Effector memory CD8-positive, alpha-beta T cell (primary cell): ENCODE measurements around the gene RAB40B.
"Not testable (repeated sequence)": the region's sequence is repeated elsewhere in the genome, so short reads cannot be mapped to it uniquely, and the experiment has no call there.

ENCODE experiments used
- ATAC-seq: fragments of 150-1000 bp; cut with Tn5 transposase; replicated peaks from 2 replicates; pipeline ENCODE4 v1.10.0; 2021; ENCODE audit warnings: mild to moderate bottlenecking, moderate library complexity
- DNase-seq, 3 experiments: peaks; one replicate each; pipeline ENCODE4 v3.0.0; 2021
- H3K27ac Mint-ChIP-seq, 2 donors: one replicate each; pipeline ENCODE4 v1.8.0; 2022; ENCODE audit warnings: mild to moderate bottlenecking in 2 of 2, mixed read lengths in 2 of 2, moderate library complexity in 2 of 2
- H3K27me3 Mint-ChIP-seq, 2 donors: one replicate each; pipeline ENCODE4 v1.8.0; 2022; ENCODE audit warnings: mixed read lengths in 2 of 2
- H3K36me3 Mint-ChIP-seq: one replicate; pipeline ENCODE4 v1.8.0; 2022; ENCODE audit warnings: mild to moderate bottlenecking, moderate library complexity, mixed read lengths; ENCODE audit not compliant: insufficient read depth
- H3K4me1 Mint-ChIP-seq, 2 donors: one replicate each; pipeline ENCODE4 v1.8.0; 2022; ENCODE audit warnings: low read depth in 2 of 2, mixed read lengths in 2 of 2
- H3K4me3 Mint-ChIP-seq, 2 donors: one replicate each; pipeline ENCODE4 v1.8.0; 2022; ENCODE audit warnings: mild to moderate bottlenecking in 2 of 2, mixed read lengths in 2 of 2, moderate library complexity in 2 of 2
- H3K9me3 Mint-ChIP-seq, 2 donors: one replicate each; pipeline ENCODE4 v1.8.0; 2022; ENCODE audit warnings: mixed read lengths in 2 of 2

Gene RAB40B

DNA sequence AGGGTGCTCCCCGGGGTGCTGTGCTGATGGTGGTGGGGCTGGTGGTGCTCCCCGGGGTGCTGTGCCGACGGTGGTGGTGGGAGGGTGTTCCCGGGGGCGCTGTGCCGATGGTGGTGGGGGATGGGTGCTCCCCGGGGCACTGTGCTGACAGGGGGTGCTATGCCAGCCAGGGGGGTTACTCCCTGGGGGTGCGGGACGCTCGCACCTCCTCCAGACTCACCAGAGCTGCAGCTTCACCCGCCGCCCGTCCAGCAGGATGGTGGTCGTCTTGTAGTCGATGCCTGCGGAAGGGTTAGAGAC is 34.3 kb downstream of the RAB40B start:
- H3K27me3 Mint-ChIP-seq, result no peaks in the 10 kb centered on the region
- H3K27ac Mint-ChIP-seq, result no peak overlapping the region
- DNase-seq, result no peak
- no peaks in the 10 kb centered on the region for H3K9me3 Mint-ChIP-seq
- H3K4me1 Mint-ChIP-seq, result peaks cover 5 to 6% of the 10 kb centered on the region in 2 donors
- H3K4me3 Mint-ChIP-seq, result no peak overlapping the region
- H3K36me3 Mint-ChIP-seq, result no peaks in the 10 kb centered on the region
- no peak for ATAC-seq

DNA sequence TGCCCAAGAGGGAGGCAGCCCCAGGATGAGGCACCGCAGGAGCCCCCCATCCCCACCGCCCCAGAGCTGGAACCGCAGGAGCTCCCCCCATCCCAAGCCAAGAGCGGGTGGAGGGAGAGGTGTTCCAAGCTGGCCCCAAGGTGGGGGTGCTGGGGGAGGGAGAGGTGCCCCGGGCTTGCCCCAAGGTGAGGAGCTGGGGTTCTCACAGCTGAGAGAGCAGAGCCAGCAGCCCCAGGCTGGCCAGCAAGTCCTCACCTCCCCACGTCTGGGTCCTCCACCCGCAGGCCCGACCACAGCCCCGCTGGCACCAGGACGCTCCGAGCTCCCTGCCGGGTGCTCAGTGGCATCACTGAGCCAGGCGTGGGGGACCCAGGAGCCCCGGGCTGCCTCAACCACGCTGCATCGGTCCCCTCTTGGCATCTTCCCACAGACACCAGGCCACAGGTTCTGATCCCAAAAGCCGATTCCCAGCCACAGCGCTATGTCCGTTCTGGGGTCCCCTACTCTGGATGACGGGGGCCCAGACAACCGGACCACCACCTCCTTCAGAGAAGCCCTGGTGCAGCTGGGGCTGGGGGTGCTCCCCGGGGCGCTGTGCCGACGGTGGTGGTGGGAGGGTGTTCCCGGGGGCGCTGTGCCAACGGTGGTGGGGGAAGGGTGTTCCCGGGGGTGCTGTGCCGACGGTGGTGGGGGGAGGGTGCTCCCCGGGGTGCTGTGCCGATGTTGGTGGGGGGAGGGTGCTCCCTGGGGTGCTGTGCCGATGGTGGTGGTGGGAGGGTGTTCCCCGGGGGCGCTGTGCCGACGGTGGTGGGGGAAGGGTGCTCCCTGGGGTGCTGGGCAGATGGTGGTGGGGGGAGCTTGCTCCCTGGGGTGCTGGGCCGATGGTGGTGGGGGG is 34.9 kb downstream of the RAB40B start:
- H3K27ac Mint-ChIP-seq, result no peak overlapping the region
- H3K9me3 Mint-ChIP-seq, result no peaks in the 10 kb centered on the region
- ATAC-seq (no peak), DNase-seq (no peak)
- peaks cover 3 to 4% of the 10 kb centered on the region in 2 donors for H3K4me1 Mint-ChIP-seq
- H3K36me3 Mint-ChIP-seq, result no peaks in the 10 kb centered on the region
- H3K4me3 Mint-ChIP-seq, result no peak overlapping the region
- H3K27me3 Mint-ChIP-seq, result no peaks in the 10 kb centered on the region

DNA sequence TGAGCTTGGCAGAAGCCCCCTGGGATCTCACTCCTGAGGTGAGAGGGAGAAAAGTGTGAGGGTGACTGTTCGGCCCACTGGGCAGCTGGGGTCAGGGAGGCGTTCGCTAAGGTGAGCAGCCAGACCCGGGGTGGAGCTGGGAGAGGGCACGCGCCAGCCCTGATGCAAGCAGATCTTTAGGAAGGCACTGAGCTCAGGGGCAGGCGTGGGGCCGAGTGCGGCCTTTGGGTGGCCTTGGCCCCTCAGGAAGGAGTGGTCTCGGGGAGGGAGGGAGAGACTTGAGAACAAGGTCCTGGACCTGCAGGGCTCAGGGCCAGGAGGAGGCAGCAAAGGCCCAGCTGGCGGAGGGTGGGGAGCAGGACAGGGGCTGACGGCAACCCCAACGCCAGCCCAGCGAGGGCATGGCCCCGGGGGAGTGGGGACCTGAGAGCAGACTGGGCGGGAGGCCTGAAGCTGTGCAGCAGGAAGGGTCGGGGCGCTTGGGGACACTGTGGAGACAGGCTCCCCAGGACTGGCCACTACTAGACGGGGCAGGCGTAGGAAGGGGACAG is 35.7 kb downstream of the RAB40B start:
- no peaks in the 10 kb centered on the region for H3K27me3 Mint-ChIP-seq

DNA sequence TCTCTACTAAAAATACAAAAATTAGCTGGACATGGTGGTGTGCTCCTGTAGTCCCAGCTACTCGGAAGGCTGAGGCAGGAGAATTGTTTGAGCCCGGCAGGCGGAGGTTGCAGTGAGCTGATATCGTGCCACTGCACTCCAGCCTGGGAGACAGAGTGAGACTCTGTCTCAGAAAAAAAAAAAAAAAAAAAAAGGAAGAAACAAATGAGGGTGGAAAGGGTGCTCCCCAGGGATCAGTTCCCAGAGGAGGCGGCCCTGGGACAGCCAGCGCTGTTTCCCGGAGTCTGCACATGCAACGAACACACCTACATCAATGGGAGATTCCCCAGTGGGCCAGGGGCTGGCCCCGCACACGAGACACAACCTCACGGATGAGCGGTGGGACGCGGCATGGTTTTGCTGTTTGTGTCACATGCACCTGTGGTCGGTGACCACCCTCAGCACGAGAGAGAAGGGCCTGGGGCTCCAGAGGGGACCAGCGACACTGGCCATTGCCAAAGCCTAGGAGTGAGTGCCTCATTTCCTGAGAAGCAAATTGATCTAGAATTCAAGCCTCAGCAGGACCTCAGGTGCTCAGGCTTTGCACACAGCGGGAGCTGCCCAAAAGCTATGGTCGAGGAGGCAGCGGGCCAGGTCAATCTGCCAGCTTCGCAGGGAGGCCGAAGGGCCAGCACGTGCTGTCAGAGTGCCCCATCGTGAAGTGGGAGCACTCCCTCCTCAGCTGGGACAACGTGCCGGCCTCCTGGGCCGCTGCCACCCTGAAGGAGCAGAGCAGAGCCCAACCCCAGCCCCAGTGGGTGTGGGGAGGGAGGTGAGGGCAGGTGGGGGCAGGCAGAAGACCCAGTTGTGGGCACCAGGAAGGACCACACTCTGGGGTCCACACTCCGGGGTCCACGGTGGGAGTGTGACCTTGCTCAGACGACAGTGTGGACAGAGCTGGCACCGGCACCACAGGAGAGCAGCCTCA is 36.5 kb downstream of the RAB40B start:
- no peak for ATAC-seq
- DNase-seq, result no peak
- H3K4me1 Mint-ChIP-seq, result no peaks in the 10 kb centered on the region
- no peaks in the 10 kb centered on the region for H3K27me3 Mint-ChIP-seq
- no peak overlapping the region for H3K4me3 Mint-ChIP-seq
- no peaks in the 10 kb centered on the region for H3K9me3 Mint-ChIP-seq
- no peaks in the 10 kb centered on the region for H3K36me3 Mint-ChIP-seq
- no peak overlapping the region for H3K27ac Mint-ChIP-seq

More for the DNA sequence above, 35.7 kb downstream of the RAB40B start:
- no peak for ATAC-seq
- Mint-ChIP-seq H3K4me3 (no peak overlapping the region), H3K36me3 (no peaks in the 10 kb centered on the region), H3K9me3 (no peaks in the 10 kb centered on the region), H3K27ac (no peak overlapping the region), H3K4me1 (no peaks in the 10 kb centered on the region)
- no peak for DNase-seq

DNA sequence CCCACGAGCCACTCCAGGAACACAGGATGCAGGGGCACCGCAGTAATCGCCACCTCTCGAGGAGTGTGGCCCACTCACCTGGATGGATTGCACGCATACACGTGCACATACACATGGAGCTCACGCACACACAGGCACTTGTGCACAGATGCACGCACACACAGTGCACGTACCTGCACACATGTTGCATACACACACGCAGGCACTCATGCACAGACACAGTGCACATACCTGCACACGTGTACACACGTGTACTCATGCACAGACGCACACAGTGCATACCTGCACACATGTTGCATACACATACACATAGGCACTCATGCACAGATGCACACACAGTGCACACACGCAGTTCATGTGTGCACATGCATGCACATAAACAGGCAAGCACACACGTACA is 38.6 kb downstream of the RAB40B start:
- Mint-ChIP-seq H3K36me3 (no peaks in the 10 kb centered on the region), H3K9me3 (no peaks in the 10 kb centered on the region), H3K27me3 (no peaks in the 10 kb centered on the region), H3K4me1 (no peaks in the 10 kb centered on the region), H3K27ac (no peak overlapping the region), H3K4me3 (no peak overlapping the region)
- DNase-seq, result no peak
- ATAC-seq, result no peak

DNA sequence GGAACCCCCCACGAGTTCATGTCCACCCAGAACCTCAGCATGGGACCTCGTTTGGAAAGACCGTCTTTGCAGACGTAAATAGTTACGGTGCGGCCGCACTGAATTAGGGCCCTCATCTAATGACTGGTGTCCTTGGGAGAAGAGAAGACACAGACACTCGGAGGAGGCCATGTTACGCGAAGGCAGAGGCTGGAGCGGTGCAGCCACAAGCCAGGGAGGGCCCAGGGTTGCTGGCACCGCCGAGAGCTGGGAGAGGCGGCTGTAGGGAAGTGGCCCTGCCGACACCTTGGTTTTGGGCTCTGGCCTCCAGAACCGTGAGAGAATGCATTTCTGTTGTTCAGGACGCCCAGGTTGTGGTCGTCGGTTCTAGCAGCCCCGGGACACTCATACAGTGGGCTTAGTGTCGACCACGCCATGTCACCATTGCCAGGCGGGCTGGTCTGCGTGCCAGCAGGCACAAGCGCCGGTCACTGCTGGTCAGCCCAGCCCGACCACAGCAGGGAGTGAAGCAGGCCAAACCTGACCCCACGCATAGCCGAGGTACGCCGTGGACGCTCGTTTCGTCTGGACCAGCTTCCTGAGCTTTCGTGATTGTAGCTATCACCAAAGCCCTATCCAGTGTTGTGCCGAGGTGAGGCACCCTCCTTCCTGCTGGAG is 39.6 kb downstream of the RAB40B start:
- Mint-ChIP-seq H3K9me3 (no peaks in the 10 kb centered on the region), H3K4me3 (no peak overlapping the region), H3K4me1 (no peaks in the 10 kb centered on the region), H3K36me3 (no peaks in the 10 kb centered on the region), H3K27ac (no peak overlapping the region), H3K27me3 (no peaks in the 10 kb centered on the region)
- ATAC-seq (no peak), DNase-seq (no peak)

DNA sequence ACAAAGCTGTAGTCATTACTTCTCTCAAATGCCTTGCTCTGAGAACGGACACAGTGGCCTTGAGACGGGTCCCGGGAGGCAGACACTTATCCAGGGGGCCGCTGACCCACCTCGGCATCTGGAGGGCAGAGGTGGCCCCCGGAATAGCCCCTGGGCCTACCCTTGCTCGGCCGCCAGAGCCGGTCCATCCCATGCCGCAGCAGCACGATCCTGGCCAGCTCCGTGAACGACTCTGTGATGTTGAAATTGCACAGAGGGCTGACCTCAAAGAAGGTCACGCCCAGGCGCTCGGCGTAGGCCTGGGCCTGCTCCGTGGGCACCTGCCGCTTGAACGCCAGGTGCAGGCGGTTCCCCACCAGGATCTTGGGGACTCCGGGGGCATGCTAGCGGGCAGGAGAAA is 40.2 kb downstream of the RAB40B start:
- no peaks in the 10 kb centered on the region for H3K36me3 Mint-ChIP-seq
- no peak for ATAC-seq
- no peak overlapping the region for H3K4me3 Mint-ChIP-seq
- no peak for DNase-seq
- H3K9me3 Mint-ChIP-seq, result no peaks in the 10 kb centered on the region
- no peaks in the 10 kb centered on the region for H3K27me3 Mint-ChIP-seq
- no peaks in the 10 kb centered on the region for H3K4me1 Mint-ChIP-seq
- no peak overlapping the region for H3K27ac Mint-ChIP-seq

DNA sequence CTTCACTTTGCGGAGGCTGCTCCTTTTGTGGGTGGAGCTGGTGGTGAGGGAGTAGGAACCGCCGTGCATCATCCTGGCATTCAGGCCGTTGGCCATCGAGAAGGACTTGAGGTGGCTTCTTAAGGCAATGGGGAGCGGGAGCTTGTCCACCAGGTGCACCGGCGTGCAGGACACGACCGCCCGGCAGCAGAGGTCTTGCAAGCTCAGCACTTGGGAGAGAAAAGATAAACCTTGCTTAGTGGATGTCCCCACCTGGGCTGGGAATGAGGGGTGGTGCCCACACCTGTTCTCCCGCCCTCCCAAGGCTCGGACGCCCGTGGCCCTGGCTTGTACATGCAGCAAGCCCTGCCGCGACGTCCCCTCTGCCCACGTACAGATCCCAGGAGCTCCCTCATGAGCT is 40.6 kb downstream of the RAB40B start:
- H3K4me1 Mint-ChIP-seq, result no peaks in the 10 kb centered on the region

DNA sequence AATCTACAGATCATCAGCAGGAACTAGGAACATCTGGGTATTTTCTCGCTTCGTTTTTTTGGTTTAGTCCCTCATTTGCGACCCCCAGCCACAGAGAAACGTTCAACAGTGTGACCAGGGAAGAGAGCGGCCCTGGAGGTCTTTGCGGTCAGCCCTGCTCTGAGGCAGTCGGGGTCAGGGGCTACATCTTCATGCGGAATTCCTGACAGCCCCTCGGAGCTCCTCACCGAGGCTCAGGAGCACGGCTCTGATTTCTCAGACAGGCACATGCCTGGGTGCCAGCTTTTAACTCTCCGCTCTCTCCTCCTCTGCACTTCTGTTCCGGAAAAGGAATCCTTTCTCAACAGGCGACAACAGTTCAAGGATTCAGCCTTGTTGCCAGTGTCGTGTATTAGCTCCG is 42.2 kb downstream of the RAB40B start:
- H3K4me3 Mint-ChIP-seq, result no peak overlapping the region
- ATAC-seq, result no peak
- no peaks in the 10 kb centered on the region for H3K9me3 Mint-ChIP-seq
- no peak for DNase-seq
- no peak overlapping the region for H3K27ac Mint-ChIP-seq
- H3K36me3 Mint-ChIP-seq, result no peaks in the 10 kb centered on the region
- H3K27me3 Mint-ChIP-seq, result no peaks in the 10 kb centered on the region
- no peaks in the 10 kb centered on the region for H3K4me1 Mint-ChIP-seq

More for the DNA sequence above, 40.6 kb downstream of the RAB40B start:
- ATAC-seq, result no peak
- H3K27ac Mint-ChIP-seq, result no peak overlapping the region
- H3K27me3 Mint-ChIP-seq, result no peaks in the 10 kb centered on the region
- no peak overlapping the region for H3K4me3 Mint-ChIP-seq
- no peaks in the 10 kb centered on the region for H3K9me3 Mint-ChIP-seq
- no peaks in the 10 kb centered on the region for H3K36me3 Mint-ChIP-seq
- DNase-seq, result no peak

DNA sequence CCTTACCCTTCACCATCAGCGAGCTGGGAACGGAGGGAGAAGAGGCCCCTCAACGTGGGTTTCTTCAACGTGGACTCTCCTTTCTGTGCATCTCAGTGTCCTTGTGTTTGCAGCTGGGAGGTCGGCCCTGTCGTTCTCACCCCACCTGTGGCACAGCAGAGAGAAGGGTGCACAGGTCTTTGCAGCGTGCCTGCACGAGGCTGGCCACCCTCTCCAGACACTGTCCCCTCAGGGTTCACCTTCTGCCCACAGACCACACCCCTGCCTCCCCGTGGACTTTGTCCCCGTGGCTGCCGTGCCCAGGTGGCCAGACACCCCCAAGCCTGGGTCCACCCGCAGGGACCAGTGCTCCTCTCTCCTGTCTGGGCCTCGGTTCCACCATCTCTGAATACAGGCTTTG is 43.0 kb downstream of the RAB40B start:
- Mint-ChIP-seq H3K4me3 (no peak overlapping the region), H3K4me1 (no peaks in the 10 kb centered on the region), H3K27ac (no peak overlapping the region), H3K9me3 (no peaks in the 10 kb centered on the region), H3K27me3 (no peaks in the 10 kb centered on the region), H3K36me3 (no peaks in the 10 kb centered on the region)
- ATAC-seq, result no peak
- DNase-seq, result no peak

DNA sequence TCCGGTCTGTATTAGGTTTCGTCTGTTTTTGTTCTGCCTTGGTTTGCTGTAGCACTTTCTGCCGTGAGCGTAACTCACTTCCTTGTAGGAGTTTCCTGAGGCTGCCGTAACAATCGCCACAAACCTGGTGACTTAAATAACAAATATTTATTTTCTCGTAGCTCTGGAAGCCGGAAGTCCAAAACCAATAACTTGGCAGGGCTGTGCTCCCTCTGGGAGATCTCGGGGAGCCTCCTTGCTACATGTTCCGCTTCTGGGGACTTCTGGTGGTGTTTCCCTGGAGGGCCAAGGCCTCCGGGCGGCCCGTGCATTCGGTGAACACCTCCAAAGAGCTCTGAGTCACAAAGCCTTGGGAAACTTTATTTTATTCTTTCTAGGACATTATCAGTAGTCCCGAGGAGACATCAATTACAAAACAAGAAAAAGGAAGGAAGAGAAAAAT is 43.4 kb downstream of the RAB40B start:
- H3K27me3 Mint-ChIP-seq, result no peaks in the 10 kb centered on the region
- H3K4me3 Mint-ChIP-seq, result no peak overlapping the region
- H3K36me3 Mint-ChIP-seq, result peaks cover 3% of the 10 kb centered on the region
- no peak overlapping the region for H3K27ac Mint-ChIP-seq
- no peaks in the 10 kb centered on the region for H3K9me3 Mint-ChIP-seq
- peaks cover 0 to under 1% of the 10 kb centered on the region in 2 donors for H3K4me1 Mint-ChIP-seq
- DNase-seq (no peak), ATAC-seq (no peak)

DNA sequence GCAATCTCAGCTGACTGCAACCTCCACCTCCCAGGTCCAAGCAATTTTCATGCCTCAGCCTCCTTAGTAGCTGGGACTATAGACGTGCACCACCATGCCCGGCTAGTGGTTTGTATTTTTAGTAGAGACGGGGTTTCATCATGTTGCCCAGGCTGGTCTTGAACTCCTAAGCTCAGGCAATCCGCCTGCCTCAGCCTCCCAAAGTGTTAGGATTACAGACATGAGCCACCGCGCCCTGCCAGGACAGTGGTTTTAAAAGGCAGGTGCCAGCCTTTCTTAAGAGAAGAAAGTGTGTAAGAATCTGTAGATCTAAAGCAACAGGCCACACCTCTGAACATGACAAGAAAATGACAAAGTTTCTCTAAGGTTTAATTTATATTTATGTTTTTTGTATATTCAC is 43.9 kb downstream of the RAB40B start:
- H3K9me3 Mint-ChIP-seq, H3K27me3 Mint-ChIP-seq, ATAC-seq, H3K27ac Mint-ChIP-seq, H3K36me3 Mint-ChIP-seq, H3K4me1 Mint-ChIP-seq, DNase-seq, H3K4me3 Mint-ChIP-seq: not testable (repeated sequence)
